NCI-H82 treated with DMSO at 0.1 percent for 48 hours (cell line): Measurements from ENCODE around the gene TSSC4.
A peak's percentile ranks its signal among the peaks of the same experiment; 100 is the strongest.
"Not testable (repeated sequence)": the region's sequence is repeated elsewhere in the genome, so short reads cannot be mapped to it uniquely, and the experiment has no call there.

Experiments used
- DNase-seq: peaks from one replicate; lab custom pipeline; 2025; ENCODE audit not compliant: unreplicated experiment; lab: John Stamatoyannopoulos, UW

TSSC4 gene

DNA sequence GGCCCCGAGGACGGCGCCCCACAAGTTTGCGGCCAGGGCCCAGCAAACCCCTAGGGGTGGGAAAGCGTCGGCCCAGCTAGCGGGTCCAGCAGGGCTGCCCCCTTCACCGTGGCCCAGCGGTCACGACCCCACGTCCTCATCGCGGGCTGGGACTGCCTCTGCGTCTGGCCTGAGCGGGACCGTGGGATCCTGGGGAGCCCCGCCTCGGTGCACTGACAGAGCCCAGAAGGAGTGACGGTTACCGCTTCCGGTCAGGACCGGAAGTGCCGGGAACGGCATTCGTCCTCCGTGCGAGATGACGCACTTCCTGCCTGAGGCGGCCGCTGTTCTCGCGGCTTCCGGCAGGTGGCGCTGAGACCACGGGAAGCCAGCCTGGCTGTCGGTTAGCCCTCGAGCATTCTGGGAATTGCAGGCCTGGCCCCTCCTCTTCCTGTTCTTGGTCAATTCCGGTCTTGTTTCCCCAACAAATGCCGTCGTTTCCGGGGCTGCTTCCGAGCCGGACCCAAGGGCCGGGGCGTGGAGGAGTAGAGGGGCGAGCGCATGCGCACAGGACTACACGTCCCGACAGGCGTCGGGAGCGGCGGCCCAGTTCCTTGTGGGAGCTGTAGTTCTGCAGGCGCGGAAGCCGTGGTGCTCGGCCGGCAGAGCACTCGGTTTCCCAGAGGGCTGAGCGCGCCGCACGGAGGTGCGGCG lies at the start of gene TSSC4:
Gene TSSC4 (plus strand): TSS at position 682 of the 693 bp plus-strand sequence. CDS start 1,884 bp downstream, outside the sequence.
- peak; percentile 95 for DNase-seq

DNA sequence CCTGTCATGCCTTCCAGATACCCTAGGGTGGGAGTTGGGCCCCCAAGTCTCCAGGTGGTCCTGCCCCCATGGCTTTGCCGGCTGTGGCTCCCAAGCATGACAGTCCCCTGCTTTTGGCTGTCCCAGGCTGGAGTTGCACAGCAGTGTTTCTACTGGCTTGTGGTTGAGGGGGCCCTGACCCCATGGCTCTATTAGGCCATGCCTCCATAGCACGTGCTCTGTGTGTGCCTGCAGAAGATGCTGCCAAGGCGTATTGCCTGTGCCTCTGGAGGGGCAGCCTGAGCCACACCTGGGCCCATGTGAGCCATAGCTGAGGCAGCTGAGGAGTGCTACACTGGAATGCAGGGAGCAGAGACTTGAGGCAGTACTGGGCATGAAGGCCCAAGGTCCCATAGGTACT lies 48.8 kb upstream of the TSSC4 start:
- DNase-seq: no peak

DNA sequence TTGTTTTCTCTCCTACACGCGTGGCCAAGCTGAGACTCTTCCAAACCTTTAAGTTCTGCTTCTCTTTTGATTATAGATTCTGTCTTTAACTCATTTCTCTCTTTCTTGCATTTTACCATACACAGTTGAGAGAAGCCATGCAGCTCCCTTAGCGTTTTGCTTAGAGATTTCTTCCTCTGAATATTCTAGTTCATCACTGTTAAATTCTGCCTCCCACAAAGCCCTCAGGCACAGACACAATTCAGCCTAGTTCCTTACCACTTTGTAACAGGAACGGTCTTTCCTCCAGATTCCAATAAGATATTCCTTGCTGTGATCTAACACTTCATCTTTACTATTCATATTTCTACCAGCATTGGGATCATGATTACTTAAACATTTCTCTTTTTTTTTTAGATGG lies 48.1 kb upstream of the TSSC4 start:
- DNase-seq: no peak

DNA sequence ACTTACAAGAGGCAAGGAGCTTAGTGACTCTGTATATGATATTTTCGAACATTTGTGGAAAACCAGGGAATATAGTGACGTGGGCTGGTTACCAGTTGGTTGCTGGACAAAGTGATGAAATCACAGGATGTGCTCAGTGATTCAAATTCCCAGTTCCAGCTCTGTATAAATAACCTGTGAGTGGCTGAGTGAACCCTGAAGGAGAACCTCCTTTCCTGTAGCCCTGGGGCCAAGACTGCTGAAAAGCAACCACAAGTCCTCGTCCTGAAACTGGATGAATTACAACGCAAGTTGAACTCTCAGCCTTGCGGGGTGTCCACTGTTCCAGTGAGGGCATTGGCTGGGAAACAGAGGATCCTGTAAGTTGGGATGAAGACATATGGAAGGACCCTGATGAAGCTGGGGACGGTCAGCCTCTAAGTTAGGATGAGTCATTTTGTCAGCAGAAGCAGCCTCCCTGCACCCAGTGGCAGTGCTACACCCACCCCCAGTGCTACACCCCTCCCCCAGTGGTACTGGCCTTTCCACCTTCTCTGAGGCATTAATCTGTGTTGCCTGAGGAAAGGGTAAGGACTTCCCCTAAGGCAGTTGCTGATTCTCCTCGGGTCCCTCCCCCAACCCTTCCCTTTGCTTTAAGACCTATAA lies 45.4 kb upstream of the TSSC4 start:
- no peak for DNase-seq

DNA sequence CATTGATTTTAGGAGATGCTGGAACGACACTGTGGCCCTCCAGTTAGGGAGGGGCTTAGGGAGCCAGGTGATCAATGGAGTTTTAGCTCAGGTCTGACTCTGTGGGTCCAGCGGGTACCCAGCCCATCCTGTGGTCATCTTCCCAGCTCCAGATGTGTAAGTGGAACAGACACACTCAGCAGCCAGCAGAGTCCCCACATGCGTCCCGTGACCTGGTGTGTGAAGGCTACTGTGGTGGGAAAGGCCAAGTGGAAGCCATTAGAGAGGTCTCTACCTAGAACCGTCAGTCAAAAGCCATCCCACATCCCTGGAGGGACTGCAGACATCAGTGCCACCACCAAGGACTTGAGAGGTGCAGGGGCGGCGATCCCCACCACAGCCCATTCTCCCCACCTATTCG lies 43.3 kb upstream of the TSSC4 start:
- no peak for DNase-seq

DNA sequence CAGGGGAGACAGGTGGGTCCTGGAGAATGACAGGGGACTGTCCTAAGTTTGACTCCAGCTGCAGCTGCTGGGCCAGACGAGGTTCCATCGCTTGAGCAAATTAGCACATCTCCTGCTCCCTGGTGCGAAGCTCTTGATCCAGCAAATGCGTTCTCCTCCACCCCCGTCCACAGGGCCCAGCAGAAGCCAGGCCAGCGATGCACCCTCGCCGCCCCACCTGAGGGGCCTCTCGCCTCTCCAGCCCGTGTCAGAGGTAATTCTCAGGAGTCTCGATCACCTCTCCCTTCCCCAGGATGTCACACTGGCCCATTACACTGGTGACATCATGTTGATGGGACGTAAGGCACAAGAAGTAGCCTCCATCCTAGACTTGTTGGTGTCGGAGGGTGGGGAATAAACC lies 42.9 kb upstream of the TSSC4 start:
- DNase-seq: not testable (repeated sequence)

DNA sequence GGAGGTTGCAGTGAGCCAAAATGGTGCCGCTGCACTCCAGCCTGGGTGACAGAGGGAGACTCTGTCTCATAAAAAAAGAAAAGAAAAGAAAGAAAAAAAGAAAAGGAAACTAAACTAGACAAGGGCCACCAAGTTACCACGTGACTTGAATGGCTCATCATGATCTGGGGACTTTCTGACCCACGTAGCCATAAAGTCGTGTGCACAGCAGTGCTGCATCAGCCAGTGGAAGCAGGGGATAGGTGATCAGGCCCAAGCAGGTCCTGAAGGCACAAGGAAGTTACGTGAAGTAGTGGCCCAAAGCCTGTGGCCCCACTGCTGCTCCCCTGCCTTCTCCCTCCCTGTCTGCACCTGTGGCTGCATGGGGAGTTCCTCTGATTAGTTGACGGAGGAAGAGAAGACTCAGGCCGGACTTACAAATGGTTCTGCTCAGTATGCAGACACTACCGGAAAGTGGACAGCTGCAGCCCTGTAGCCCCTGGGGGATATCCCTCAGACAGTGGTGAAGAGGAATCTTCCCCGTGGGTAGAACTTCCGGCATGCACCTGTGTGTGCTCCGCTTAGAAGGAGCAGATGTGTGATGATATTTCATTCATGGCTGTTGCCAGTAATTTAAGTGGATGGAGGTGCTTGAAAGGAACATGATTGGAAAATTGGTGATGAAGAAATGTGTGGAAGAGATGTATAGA lies 41.7 kb upstream of the TSSC4 start:
- DNase-seq: no peak

DNA sequence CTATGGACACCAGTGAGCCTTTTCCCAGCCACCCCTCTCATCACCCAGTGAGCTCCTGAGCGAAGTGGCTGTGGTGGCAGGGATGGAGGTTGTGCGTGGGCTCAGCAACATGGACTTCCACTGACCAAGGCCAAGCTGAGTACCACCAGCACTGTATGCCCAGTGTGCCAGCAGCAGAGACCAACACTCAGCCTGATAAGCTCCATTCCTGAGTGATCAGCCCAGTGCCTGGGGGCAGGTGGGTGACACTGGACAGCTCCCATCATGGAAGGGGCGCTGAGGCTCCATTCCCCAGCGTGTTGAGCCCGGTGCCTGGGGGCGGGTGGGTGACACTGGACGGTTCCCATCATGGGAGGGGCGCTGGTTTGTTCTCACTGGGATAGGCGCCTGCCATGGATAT lies 41.0 kb upstream of the TSSC4 start:
- DNase-seq: no peak

DNA sequence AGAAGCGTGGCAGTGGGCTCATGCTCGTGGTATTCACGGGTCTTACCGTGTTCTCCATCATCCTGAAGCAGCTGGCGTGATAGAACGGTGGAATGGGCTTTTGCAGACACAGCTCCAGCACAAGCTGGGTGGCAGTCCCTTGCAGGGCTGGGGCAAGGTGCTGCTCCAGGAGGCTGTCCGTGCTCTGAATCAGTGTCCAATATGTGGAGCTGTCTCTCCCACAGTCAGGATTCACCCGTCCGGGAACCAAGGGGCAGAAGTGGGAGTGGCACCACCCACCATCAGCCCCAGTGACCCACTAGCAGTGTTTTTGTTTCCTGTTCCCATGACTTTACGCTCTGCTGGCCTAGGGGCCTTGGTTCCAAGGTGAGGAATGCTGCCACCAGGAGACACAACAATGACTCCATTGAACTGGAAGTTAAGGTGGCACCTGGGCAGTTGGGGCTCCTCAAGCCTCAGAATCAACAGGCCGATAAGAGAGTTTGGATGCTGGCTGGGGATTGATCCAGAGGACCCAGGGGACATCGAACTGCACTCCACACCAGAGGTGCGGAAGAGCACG lies 40.4 kb upstream of the TSSC4 start:
- DNase-seq: no peak

DNA sequence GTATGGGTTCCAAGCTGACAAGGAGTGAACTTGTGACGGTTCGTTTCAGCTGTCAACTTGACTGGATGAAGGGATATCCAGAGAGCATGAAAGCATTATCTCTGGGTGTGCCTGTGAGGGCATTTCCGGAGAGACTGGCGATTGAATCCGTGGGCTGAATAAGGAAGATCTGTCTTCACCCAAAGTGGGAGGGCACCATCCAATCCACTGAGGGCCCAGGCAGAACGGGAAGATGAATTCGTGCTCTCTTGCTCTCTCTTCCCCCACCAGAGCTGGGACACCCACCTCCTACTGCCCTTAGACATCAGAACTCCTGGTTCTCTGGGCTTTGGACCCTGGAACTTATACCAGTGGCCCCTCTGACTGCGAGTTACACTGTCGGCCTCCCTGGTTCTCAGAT lies 39.0 kb upstream of the TSSC4 start:
- DNase-seq: no peak

DNA sequence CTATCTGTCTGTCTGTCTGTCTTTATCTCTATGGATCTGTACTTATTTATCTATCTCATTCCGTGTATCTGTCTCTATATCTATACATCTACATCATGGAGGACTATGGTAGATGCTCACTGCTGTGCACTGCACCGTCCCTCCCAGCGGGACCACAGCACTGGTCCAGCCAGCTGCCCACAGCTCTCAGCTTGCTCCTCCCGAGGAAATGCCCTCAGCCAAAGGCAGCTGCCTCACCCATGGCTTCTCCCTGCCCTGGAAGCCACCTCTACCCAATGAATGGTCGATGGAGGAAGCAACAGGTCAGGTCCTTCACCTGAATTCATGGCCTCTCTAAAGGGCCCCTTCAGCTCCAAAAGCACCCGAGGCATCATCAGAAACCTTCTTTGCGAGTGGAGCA lies 38.1 kb upstream of the TSSC4 start:
- DNase-seq: no peak

DNA sequence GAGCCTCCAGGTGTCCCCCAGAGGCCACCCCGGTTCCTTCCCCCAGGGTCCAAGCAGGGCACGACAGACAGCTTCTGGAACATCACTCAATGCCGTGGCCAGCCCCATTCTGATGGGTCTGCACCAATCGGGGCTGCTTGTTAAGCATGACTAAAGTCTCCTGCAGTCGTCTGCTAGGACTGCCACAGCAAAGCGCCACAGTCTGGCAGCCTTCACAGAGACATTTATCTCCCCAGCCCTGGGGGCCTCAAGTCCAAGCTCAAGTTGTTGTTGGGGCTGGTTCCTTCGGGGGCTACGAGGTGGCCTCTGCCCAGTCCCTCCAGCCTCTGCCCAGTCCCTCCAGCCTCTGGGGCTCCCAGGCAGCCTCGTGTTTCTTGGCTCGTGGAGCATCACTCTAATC lies 37.4 kb upstream of the TSSC4 start:
- DNase-seq: no peak

DNA sequence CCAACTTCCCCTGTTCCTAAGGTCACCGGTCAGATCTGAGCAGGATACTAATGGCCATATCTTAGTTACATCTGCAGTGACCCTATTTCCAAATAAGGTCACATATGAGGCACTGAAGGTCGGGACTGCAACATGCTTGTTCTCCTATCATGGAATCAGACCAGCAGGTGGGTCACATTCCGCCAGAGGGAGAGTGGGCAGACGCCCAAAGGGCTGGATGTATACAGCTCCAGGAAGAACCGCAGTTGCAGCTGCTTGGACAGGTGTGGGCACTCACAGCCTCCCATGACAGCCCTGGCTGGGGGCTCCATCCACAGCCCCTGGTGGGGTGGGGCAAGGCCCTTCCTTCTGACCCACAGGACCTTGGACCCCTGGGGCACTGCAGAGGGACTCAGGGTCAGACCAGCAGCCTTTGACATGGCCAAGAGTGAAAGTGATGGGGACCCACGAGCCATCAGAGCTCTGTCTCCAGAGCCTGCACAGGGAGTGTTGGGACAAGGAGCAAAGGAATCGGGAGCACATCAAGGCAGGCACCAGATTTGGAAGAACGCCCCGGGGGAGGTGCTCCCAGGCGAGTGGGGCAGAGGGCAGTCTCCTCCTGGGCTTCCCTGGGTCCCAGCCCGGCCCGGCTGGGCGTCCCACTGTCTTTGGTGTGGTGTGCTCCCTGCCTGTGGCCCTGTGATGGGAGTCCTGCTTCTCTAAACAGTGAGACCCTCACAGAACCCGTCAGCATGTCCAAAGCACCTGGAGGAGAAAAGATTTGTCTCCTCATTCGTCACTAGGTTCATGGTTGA lies 36.8 kb upstream of the TSSC4 start:
- DNase-seq: no peak

DNA sequence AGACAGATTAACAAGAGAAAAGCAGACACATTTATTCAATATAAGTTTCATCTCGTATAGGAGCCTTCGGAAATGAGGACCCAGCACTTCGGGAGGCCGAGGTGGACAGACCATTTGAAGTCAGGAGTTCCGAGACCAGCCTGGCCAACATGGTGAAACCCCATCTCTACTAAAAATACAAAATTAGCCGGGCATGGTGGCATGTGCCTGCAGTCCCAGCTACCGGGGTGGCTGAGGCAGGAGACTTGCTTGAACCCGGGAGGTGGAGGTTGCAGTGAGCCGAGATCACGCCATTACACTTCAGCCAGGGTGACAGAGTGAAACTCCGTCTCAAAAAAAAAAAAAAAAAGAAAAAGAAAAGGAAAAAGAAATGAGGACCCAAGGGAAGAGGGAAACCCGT lies 36.2 kb upstream of the TSSC4 start:
- DNase-seq: not testable (repeated sequence)

DNA sequence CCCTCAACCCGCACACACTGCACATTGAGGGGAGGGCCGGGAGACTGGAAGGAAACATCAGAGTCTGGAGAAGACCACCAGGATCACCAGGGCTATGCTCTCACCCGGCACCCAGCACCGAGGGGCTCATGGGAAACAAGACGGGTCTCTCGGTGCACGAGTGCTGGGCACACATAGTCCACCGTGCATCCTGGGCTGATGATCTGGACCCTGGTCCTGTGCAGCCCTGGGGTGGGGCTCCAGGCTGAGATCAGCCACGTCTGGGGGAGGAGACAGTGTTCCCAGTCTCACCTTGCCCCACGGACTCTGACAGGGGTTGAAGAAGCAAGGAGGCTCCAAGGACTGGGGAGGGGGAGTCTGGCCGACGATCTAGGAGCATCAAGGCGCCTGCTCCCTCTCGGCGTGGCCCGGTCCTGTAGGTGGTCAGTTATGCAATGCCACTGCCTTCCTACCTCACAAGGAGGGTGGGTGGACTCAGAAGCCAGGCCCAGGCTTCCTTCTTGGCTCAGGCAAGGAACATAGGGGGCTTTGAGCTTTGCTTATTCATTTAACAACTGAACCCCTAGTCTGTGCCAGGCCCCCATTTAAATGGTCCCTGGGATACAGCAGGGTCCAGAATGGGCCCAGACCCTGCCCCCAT lies 34.9 kb upstream of the TSSC4 start:
- no peak for DNase-seq

DNA sequence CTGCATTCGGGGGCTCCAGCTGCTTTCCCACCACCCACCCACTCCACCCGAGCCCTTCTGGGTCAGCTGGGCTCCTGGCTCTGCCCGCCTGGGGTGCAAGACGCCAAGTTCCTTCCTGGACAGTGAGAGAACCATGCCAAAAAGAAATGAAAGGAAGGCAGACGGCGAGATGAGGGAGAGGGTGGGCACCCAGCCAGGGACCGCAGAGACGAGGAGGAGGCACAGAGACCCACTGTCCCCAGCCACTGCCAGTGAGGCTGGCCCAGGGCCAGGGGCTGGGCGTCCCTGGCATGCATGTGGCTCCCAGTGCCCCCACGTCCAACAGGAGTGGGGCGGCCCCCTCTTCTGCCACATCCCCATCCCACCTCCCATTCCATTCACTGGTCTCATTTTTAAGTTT lies 34.3 kb upstream of the TSSC4 start:
- DNase-seq: no peak

DNA sequence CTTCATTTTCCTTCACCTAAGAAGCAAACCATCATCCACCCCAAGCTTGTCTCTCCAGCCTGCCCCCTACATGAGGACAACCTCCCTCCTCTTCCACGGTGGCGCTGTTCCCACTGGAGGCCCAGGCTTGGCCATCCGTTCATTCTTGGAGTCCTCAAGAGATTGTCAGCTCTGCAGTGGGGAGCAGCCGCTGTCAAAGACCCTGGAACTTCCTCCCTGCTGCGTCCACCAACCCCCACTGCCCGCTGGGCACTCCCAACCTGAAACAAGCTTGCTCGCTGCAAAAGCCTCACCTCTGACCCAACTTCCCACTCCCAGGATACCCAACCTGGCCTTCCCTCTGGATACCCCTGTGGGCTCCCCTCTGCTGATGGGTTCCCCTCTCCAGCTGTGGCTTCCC lies 33.8 kb upstream of the TSSC4 start:
- no peak for DNase-seq

DNA sequence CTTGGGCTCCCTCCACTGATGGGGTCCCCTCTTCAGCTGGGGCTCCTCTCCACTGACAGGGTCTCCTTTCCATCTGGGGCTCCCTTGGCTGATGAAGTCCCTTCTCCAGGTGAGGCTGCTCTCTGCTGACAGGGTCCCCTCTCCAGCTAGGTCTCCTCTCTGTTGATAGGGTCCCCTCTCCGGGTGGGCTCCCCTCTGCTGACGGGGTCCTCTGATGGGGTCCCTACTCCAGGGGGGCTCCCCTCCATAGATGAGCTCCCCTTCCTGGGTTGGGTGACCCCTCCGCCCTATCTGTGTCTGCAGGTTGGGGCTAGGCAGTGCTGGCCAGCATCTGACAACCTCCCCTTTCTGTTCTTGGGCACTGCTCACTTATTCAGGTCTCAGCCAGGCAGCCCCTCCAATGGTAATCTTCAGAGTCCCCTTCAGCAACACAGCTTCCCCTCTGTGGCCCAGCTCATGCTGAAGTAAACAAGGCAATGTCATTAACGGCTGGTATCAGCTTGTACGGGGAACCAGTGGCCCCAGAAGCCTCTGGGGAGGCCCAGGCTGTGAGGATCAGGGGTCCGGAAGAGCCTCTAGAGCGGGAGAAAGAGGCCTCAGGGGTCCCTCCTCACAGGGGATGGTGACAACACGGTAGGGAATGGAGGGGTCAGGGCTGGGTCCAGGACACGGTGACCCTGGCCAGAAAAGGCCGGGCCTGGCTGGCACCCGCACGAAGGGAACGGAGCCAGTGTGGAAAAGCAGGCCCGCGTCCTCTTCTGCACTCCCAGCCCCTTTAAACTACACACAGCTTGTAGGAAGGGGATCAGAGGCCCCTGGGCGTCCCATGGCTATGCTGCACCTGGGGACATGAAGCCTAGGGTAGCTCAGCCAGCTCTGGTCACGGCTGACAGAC lies 33.0 kb upstream of the TSSC4 start:
- no peak for DNase-seq

DNA sequence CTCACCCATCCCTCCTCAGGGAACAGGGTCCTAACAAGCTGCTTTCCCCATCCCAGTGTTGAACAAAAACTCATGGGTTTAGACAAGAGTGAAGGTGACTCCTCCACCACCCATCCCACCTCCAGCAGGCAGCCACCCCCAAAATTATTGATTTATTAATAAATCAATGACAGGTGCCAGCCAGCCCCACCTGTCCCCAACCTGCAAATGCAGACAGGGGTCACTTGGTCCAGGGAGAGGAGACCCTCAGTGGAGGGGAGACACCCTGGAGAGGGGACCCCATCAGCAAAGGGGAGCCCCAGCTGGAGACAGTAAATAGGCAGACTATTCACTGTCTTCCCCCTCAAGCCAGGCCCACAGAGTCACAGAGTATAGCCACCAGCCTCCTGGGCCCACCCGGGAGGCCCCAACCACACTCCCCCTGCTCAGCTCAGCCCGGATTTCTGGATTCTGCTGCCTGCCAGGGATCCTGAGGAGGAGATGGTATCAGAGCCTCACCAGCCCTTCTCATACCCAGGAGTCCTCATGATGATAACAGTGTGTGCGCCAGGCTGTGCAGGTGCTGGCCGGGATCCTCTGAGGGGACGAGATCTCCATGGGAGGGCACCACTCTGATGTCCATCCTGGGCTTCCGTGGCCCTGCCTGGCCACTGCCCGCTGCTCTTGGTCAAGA lies 32.2 kb upstream of the TSSC4 start:
- DNase-seq: no peak
